K562 (cell line): ENCODE data around the gene LRRC57. TPM values are rescaled to one million over a fixed set of nuclear protein-coding genes. Genes with fewer than 3 reads are reported as not detected.

Experiments used
- ASH1L ChIP-seq: fragments of 450-650 bp; IDR thresholded peaks from 2 replicates; pipeline ENCODE4 v1.6.1; 2018; ENCODE audit warnings: borderline replicate concordance, mild to moderate bottlenecking, low read depth; ENCODE audit not compliant: partially characterized antibody
- CGGBP1 ChIP-seq: fragments of 250-450 bp; sonication (Bioruptor Pico); IDR thresholded peaks from 2 replicates; pipeline ENCODE4 v1.9.0; 2021; ENCODE audit warnings: mild to moderate bottlenecking
- CHD2 ChIP-seq: IDR thresholded peaks from 2 replicates; pipeline ENCODE4 v1.6.1; 2011; ENCODE audit warnings: low read depth, low read length
- HMGXB4 ChIP-seq: sonication (generic); formaldehyde crosslinking; IDR thresholded peaks from 2 replicates; pipeline ENCODE4 v1.8.1; 2023; ENCODE audit warnings: mild to moderate bottlenecking, missing genetic modification reagents
- JUND ChIP-seq, 2 experiments: IDR thresholded peaks; 2 replicates in 1 of 2; 3 replicates in 1 of 2; pipeline ENCODE4 v1.6.1; 2011; ENCODE audit warnings: borderline replicate concordance in 2 of 2, low read depth in 2 of 2, low read length in 2 of 2, improper control_type of control experiment in 1 of 2, missing biosample characterization in 1 of 2, missing genetic modification characterization in 1 of 2, missing genetic modification reagents in 1 of 2
- LEF1 ChIP-seq: fragments of 450-650 bp; IDR thresholded peaks from 2 replicates; pipeline ENCODE4 v1.6.1; 2016; ENCODE audit warnings: mild to moderate bottlenecking
- MNT ChIP-seq, 2 experiments: fragments of 450-650 bp; conservative IDR thresholded peaks; 2 replicates each; pipeline ENCODE4 v1.6.1; 2017; ENCODE audit warnings: mild to moderate bottlenecking in 2 of 2, moderate library complexity in 2 of 2
- MTA2 ChIP-seq: fragments of 450-650 bp; IDR thresholded peaks from 2 replicates; pipeline ENCODE4 v1.6.1; 2016; ENCODE audit warnings: low read depth
- MYBL2 ChIP-seq, 2 experiments: fragments of 450-650 bp in 1 of 2; sonication (generic) in 1 of 2; formaldehyde crosslinking in 1 of 2; IDR thresholded peaks; 2 replicates each; pipeline versions ENCODE4 v1.6.1 to v1.8.1; 2017 to 2022; ENCODE audit warnings: borderline replicate concordance in 1 of 2, inconsistent platforms in 1 of 2, low read depth in 1 of 2, mild to moderate bottlenecking in 1 of 2, missing genetic modification reagents in 1 of 2, moderate library complexity in 1 of 2
- NR1H2 ChIP-seq: sonication (generic); formaldehyde crosslinking; IDR thresholded peaks from 2 replicates; pipeline ENCODE4 v1.4.0; 2020; ENCODE audit warnings: mild to moderate bottlenecking, missing genetic modification reagents
- POU5F1 ChIP-seq: fragments of 150-350 bp; IDR thresholded peaks from 2 replicates; pipeline ENCODE4 v1.6.1; 2014; ENCODE audit warnings: borderline replicate concordance, low read length, low read depth, mild to moderate bottlenecking; ENCODE audit not compliant: partially characterized antibody
- PTRF ChIP-seq: fragments of 450-650 bp; IDR thresholded peaks from 2 replicates; pipeline ENCODE4 v1.6.1; 2016; ENCODE audit warnings: mild to moderate bottlenecking, missing genetic modification characterization, missing compliant biosample characterization
- SAFB2 ChIP-seq: fragments of 200-400 bp; formaldehyde crosslinking; IDR thresholded peaks from 2 replicates; pipeline ENCODE4 v1.6.1; 2018; ENCODE audit warnings: borderline replicate concordance, low read length, low read depth, moderate library complexity; ENCODE audit not compliant: severe bottlenecking
- SIN3B ChIP-seq: fragments of 450-650 bp; IDR thresholded peaks from 2 replicates; pipeline ENCODE4 v1.6.1; 2017; ENCODE audit warnings: low read depth, mild to moderate bottlenecking, moderate library complexity
- SNRNP70 ChIP-seq: fragments of 200-400 bp; formaldehyde crosslinking; optimal IDR thresholded peaks from 2 replicates; pipeline ENCODE3; 2017; ENCODE audit warnings: low read depth, low read length
- TAF15 ChIP-seq: fragments of 200-400 bp; formaldehyde crosslinking; IDR thresholded peaks from 2 replicates; pipeline ENCODE4 v1.6.1; 2017; ENCODE audit warnings: mild to moderate bottlenecking, low read depth, low read length, moderate library complexity
- ZNF165 ChIP-seq: fragments of 250-450 bp; sonication (Bioruptor Pico); IDR thresholded peaks from 2 replicates; pipeline ENCODE4 v1.4.0; 2020; ENCODE audit warnings: borderline replicate concordance
- ZNF511 ChIP-seq: sonication (generic); formaldehyde crosslinking; IDR thresholded peaks from 2 replicates; pipeline ENCODE4 v1.8.0; 2022; ENCODE audit warnings: mild to moderate bottlenecking, missing genetic modification reagents
- ZNF551 ChIP-seq: fragments of 250-450 bp; sonication (Bioruptor Pico); IDR thresholded peaks from 2 replicates; pipeline ENCODE4 v1.5.0; 2021; ENCODE audit warnings: mild to moderate bottlenecking, moderate library complexity
- ZNF586 ChIP-seq: fragments of 450-650 bp; formaldehyde crosslinking; conservative IDR thresholded peaks from 2 replicates; pipeline ENCODE4 v1.4.0; 2020; ENCODE audit warnings: mild to moderate bottlenecking, moderate library complexity
- ZNF695 ChIP-seq: fragments of 450-650 bp; formaldehyde crosslinking; IDR thresholded peaks from 2 replicates; pipeline ENCODE4 v1.4.0; 2020; ENCODE audit warnings: mild to moderate bottlenecking, moderate library complexity
- ZNF785 ChIP-seq: fragments of 250-450 bp; sonication (Bioruptor Pico); IDR thresholded peaks from 2 replicates; pipeline ENCODE4 v1.4.0; 2020; ENCODE audit warnings: mild to moderate bottlenecking
- polyA plus RNA-seq, 8 experiments: library from polyadenylated mRNA; depleted of rRNA in 4 of 8; stranded (reverse) in 5 of 8; unstranded in 3 of 8; fragments of >200 nt; fragmentation: Nextera tagmentation in 2 of 8; fragmentation: Illumina TruSeq in 1 of 8; extraction: Ambion mirVana in 2 of 8; extraction: Trizol in 1 of 8; gene quantifications; 2 replicates each; pipeline versions ENCODE4 v1.2.1 to v1.2.3, GENCODE V29; 2011 to 2014; ENCODE audit warnings: inconsistent platforms in 1 of 8, missing spikeins in 1 of 8
- total RNA-seq, 7 experiments: library from RNA; depleted of rRNA in 6 of 7; stranded (reverse); fragments of >200 nt in 6 of 7; fragmentation: Illumina TruSeq in 2 of 7; extraction: Trizol in 2 of 7; gene quantifications; 2 replicates each; pipeline versions ENCODE4 v1.2.1 to v1.2.3, GENCODE V29; 2011 to 2021; ENCODE audit warnings: low replicate concordance in 1 of 7

LRRC57 gene
- total and polyA plus RNA-seq, 9 of the 15 experiments (the other 6 are each of a cell fraction or from before 2014, with no cell fraction given), result 3.9 to 20.4 (median 14.8) TPM

GRCh38 chr15:42495361-42496212 is 53.0 kb downstream of the LRRC57 start, which contains the start of gene SNAP23 (continued):
- TF ChIP-seq SIN3B, result no peak; the same call in 1 of the 2 replicates
- peak; percentile 63 for TF ChIP-seq CHD2
- no peak for TF ChIP-seq CGGBP1 (CRISPR knock-in tag)
- no peak for TF ChIP-seq ZNF165 (CRISPR knock-in tag)
- TF ChIP-seq ZNF511 (CRISPR knock-in tag), result no peak
- 0 out of 2 replicates have a peak, but pooled peaks have one; percentile 15 for TF ChIP-seq LEF1
- TF ChIP-seq MYBL2 (IDR thresholded peaks at IDR 0.05; ENCODE audit: low read depth), result no peak
- TF ChIP-seq MYBL2 (CRISPR knock-in tag; IDR thresholded peaks at IDR 0.05; ENCODE audit: borderline replicate concordance), result no peak
- TF ChIP-seq TAF15, result no peak
- TF ChIP-seq ZNF586 (CRISPR knock-in tag), result no peak
- no peak for TF ChIP-seq ZNF695 (CRISPR knock-in tag)
- TF ChIP-seq ZNF785 (CRISPR knock-in tag), result no peak
- TF ChIP-seq MNT (conservative IDR thresholded peaks at IDR 0.05), result peak; percentile 97 to 98
- peak; percentile 49 for TF ChIP-seq POU5F1
- TF ChIP-seq PTRF (tag), result no peak
- TF ChIP-seq SAFB2, result no peak
- no peak for TF ChIP-seq ZNF551 (CRISPR knock-in tag)
- no peak for TF ChIP-seq HMGXB4
- 0 out of 2 replicates have a peak, but pooled peaks have one; percentile 10 for TF ChIP-seq JUND (IDR thresholded peaks at IDR 0.05; ENCODE audit: borderline replicate concordance, low read depth, low read length)
- TF ChIP-seq JUND (tag; IDR thresholded peaks at IDR 0.05; ENCODE audit: borderline replicate concordance, low read depth, low read length), result peak; percentile 11; the same call in 1 of the 3 replicates
- no peak for TF ChIP-seq SNRNP70
- no peak for TF ChIP-seq MTA2
- TF ChIP-seq ASH1L, result no peak
- no peak for TF ChIP-seq NR1H2
